RWPE2 (cell line): Measurements from ENCODE around the gene MCU.
A peak's percentile ranks its signal among the peaks of the same experiment; 100 is the strongest.

Source experiments
- ATAC-seq: fragments of 200-7000 bp; cut with Tn5 transposase; 3 replicates; pipeline ENCODE4 v1.9.1; 2021; ENCODE audit warnings: low read depth
- DNase-seq: peaks from one replicate; pipeline ENCODE4 v3.0.0-alpha.2; 2020; ENCODE audit warnings: low spot score
- H3K27ac ChIP-seq: fragments of 450-650 bp; 2 replicates; pipeline ENCODE4 v1.5.1; 2017; ENCODE audit warnings: mild to moderate bottlenecking; ENCODE audit not compliant: poor library complexity, severe bottlenecking
- H3K27me3 ChIP-seq: fragments of 250-450 bp; sonication (Bioruptor Pico); 2 replicates; pipeline ENCODE4 v1.5.1; 2021; ENCODE audit warnings: mild to moderate bottlenecking, moderate library complexity; ENCODE audit not compliant: insufficient read depth, poor library complexity, severe bottlenecking
- H3K36me3 ChIP-seq: fragments of 250-450 bp; sonication (Bioruptor Pico); 2 replicates; pipeline ENCODE4 v1.5.1; 2020; ENCODE audit warnings: low read depth, mild to moderate bottlenecking, moderate library complexity
- H3K4me1 ChIP-seq: fragments of 250-450 bp; sonication (Bioruptor Pico); 2 replicates; pipeline ENCODE4 v1.5.1; 2021; ENCODE audit warnings: mild to moderate bottlenecking, moderate library complexity; ENCODE audit not compliant: insufficient read depth, poor library complexity, severe bottlenecking
- H3K4me3 ChIP-seq: fragments of 250-450 bp; sonication (Bioruptor Pico); 2 replicates; pipeline ENCODE4 v1.5.1; 2021; ENCODE audit warnings: mild to moderate bottlenecking, moderate library complexity; ENCODE audit not compliant: severe bottlenecking
- H3K9me3 ChIP-seq: fragments of 250-450 bp; sonication (Bioruptor Pico); 2 replicates; pipeline ENCODE4 v1.5.1; 2021; ENCODE audit warnings: mild to moderate bottlenecking, moderate library complexity; ENCODE audit not compliant: severe bottlenecking
- TF ChIP-seq, protein P1 (sequence below): fragments of 450-650 bp; IDR thresholded peaks from one replicate; pipeline ENCODE4 v1.5.1; 2017; ENCODE audit warnings: mild to moderate bottlenecking, moderate library complexity; ENCODE audit not compliant: poor library complexity, severe bottlenecking

Gene MCU

GRCh38 chr10:72809006-72809405 lies 117.1 kb downstream of the MCU start:
- DNase-seq (no peak), ATAC-seq (no peak)
- H3K9me3 ChIP-seq, result no peaks in the 10 kb centered on the region
- H3K36me3 ChIP-seq, result no peaks in the 10 kb centered on the region
- H3K4me1 ChIP-seq, result peaks cover 11% of the 10 kb centered on the region
- H3K4me3 ChIP-seq, result no peak overlapping the region
- no peak overlapping the region for H3K27ac ChIP-seq
- TF ChIP-seq, protein P1, sequence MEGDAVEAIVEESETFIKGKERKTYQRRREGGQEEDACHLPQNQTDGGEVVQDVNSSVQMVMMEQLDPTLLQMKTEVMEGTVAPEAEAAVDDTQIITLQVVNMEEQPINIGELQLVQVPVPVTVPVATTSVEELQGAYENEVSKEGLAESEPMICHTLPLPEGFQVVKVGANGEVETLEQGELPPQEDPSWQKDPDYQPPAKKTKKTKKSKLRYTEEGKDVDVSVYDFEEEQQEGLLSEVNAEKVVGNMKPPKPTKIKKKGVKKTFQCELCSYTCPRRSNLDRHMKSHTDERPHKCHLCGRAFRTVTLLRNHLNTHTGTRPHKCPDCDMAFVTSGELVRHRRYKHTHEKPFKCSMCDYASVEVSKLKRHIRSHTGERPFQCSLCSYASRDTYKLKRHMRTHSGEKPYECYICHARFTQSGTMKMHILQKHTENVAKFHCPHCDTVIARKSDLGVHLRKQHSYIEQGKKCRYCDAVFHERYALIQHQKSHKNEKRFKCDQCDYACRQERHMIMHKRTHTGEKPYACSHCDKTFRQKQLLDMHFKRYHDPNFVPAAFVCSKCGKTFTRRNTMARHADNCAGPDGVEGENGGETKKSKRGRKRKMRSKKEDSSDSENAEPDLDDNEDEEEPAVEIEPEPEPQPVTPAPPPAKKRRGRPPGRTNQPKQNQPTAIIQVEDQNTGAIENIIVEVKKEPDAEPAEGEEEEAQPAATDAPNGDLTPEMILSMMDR, result no peak
- H3K27me3 ChIP-seq, result no peaks in the 10 kb centered on the region

- TF ChIP-seq, protein P1, result no peak
- H3K27ac ChIP-seq, result peak overlapping the region; percentile 68
- no peaks in the 10 kb centered on the region for H3K36me3 ChIP-seq
- peaks cover 11% of the 10 kb centered on the region for H3K4me1 ChIP-seq
- H3K9me3 ChIP-seq, result no peaks in the 10 kb centered on the region
- no peak for DNase-seq
- ATAC-seq, result no peak
- H3K4me3 ChIP-seq, result no peak overlapping the region
- H3K27me3 ChIP-seq, result no peaks in the 10 kb centered on the region
Measured at GRCh38 chr10:72810976-72811375, 119.0 kb downstream of the MCU start.

- H3K27ac ChIP-seq, result peak overlapping the region; percentile 68
- DNase-seq, result no peak
- no peaks in the 10 kb centered on the region for H3K27me3 ChIP-seq
- TF ChIP-seq, protein P1, result no peak
- peaks cover 11% of the 10 kb centered on the region for H3K4me1 ChIP-seq
- no peaks in the 10 kb centered on the region for H3K9me3 ChIP-seq
- no peak overlapping the region for H3K4me3 ChIP-seq
- peak; percentile 62 for ATAC-seq
- no peaks in the 10 kb centered on the region for H3K36me3 ChIP-seq
Measured at GRCh38 chr10:72812415-72812752, 120.4 kb downstream of the MCU start.

DNA sequence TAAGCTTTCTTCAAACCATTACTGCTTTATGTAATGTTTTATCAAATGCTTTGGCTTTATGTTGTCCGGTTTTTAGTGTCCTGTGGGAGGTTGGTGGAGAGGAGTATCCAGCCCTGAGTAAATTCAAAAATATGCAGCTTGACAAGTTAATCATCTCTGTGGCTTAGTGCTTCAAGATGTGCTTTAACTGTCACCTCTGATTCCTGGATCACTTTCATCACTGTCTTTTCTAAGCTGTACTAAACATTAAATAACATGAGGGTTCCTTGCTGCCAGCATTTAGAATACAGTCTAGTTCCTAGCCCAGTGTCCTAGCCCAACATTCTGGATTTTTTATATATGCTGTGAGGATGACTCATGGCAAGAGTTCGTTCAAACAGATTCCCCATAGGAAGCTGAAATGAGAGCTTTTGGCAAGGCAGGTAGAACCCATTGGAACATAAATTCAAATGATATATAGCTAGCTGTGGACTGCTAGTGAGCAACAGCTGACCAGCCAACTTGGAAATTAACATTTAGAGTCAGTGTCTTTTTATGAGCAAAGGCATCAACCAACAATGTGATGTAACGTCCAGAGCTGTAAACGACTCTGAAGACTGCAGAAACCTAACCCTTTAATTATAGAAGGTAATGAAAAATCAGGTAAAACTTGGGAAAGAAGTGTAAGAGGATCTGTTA lies 120.9 kb downstream of the MCU start:
- ATAC-seq (peak; percentile 97), DNase-seq (no peak)
- peaks cover 11% of the 10 kb centered on the region for H3K4me1 ChIP-seq
- H3K4me3 ChIP-seq, result no peak overlapping the region
- no peaks in the 10 kb centered on the region for H3K36me3 ChIP-seq
- no peaks in the 10 kb centered on the region for H3K27me3 ChIP-seq
- peak overlapping the region; percentile 68 for H3K27ac ChIP-seq
- TF ChIP-seq, protein P1, result no peak
- H3K9me3 ChIP-seq, result no peaks in the 10 kb centered on the region

DNA sequence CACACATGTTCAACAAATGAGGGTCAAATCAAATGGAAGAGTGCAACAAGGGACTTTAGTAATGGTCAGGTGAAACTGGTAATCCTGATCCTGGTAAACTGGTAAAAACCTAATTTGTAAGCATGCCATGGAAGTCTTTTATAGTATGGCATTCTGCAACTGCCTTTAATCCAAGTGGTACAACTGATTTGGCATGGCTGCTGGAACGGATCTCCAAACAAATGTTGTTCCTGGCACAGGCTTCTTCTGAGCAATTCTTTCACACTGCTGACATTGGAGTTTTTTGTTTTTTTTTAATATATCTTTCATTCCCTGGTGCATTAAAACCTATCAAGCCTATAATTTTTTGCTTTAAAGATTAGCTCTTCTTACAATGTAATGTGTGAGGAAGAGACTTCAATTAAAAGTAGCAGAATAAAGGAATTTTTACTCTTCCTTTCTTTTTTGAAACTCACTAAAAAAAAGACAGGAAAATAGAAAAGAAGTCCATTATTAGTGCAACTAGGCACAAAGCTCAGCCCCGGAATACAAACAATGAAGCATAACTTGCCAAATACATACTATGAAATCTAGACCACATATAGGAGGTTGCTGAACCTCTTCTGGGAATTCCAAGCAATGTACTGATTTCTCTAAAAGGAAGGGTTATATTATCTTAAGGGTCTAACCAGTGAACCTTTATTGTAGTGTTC lies 122.3 kb downstream of the MCU start:
- no peak for ATAC-seq
- H3K9me3 ChIP-seq, result no peaks in the 10 kb centered on the region
- H3K4me1 ChIP-seq, result peaks cover 11% of the 10 kb centered on the region
- no peaks in the 10 kb centered on the region for H3K36me3 ChIP-seq
- H3K27ac ChIP-seq, result peak overlapping the region; percentile 68
- TF ChIP-seq, protein P1, result no peak
- H3K27me3 ChIP-seq, result no peaks in the 10 kb centered on the region
- no peak overlapping the region for H3K4me3 ChIP-seq
- DNase-seq, result no peak
